PC-9 (cell line): ENCODE data around the gene NKAIN2.

Experiments
- EZH2 ChIP-seq: fragments of 200-600 bp; sonication (generic); IDR thresholded peaks from 2 replicates; pipeline ENCODE4 v1.8.0; 2017; ENCODE audit warnings: antibody characterized with exemption, low read depth
- TF ChIP-seq, protein P1 (sequence below): fragments of 200-600 bp; sonication (generic); conservative IDR thresholded peaks from 2 replicates; pipeline ENCODE4 v1.6.1; 2017; ENCODE audit warnings: mixed run types, antibody characterized with exemption, mild to moderate bottlenecking, moderate library complexity

DNA sequence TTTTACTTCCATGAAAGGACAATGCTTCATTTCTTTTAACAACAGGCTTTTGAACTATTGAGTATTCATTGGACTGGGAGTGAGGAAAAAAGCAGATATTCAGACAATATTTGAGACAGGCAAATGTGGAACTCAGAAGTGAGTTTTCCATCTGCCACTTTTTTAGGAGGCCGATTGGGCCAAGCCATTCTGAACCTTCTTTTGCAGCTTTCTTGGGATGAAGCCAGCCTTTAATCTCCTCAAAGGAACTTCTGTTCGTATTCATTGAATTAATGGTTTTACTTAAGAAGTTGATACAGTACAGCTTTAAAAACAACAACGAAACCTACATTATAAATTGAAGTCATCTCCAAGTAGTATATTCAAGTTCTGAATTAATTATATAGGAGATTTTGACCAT, 971.5 kb downstream of the NKAIN2 start:
- TF ChIP-seq, protein P1, sequence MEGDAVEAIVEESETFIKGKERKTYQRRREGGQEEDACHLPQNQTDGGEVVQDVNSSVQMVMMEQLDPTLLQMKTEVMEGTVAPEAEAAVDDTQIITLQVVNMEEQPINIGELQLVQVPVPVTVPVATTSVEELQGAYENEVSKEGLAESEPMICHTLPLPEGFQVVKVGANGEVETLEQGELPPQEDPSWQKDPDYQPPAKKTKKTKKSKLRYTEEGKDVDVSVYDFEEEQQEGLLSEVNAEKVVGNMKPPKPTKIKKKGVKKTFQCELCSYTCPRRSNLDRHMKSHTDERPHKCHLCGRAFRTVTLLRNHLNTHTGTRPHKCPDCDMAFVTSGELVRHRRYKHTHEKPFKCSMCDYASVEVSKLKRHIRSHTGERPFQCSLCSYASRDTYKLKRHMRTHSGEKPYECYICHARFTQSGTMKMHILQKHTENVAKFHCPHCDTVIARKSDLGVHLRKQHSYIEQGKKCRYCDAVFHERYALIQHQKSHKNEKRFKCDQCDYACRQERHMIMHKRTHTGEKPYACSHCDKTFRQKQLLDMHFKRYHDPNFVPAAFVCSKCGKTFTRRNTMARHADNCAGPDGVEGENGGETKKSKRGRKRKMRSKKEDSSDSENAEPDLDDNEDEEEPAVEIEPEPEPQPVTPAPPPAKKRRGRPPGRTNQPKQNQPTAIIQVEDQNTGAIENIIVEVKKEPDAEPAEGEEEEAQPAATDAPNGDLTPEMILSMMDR, result no peak
- TF ChIP-seq EZH2, result no peak
